DOHH2 (cell line): Measurements from ENCODE around the gene TIE1.

Experiments
- EZH2phosphoT487 ChIP-seq: fragments of 200-600 bp; sonication (generic); IDR thresholded peaks from 2 replicates; pipeline ENCODE4 v1.6.1; 2017; ENCODE audit warnings: borderline replicate concordance, mild to moderate bottlenecking, antibody characterized with exemption, low read length, moderate library complexity, mixed read lengths
- TF ChIP-seq, protein P1 (sequence below): fragments of 200-600 bp; sonication (generic); IDR thresholded peaks from one replicate; pipeline ENCODE4 v1.5.1; 2014; ENCODE audit warnings: antibody characterized with exemption, mild to moderate bottlenecking, low read depth, low read length; ENCODE audit not compliant: poor library complexity, severe bottlenecking

DNA sequence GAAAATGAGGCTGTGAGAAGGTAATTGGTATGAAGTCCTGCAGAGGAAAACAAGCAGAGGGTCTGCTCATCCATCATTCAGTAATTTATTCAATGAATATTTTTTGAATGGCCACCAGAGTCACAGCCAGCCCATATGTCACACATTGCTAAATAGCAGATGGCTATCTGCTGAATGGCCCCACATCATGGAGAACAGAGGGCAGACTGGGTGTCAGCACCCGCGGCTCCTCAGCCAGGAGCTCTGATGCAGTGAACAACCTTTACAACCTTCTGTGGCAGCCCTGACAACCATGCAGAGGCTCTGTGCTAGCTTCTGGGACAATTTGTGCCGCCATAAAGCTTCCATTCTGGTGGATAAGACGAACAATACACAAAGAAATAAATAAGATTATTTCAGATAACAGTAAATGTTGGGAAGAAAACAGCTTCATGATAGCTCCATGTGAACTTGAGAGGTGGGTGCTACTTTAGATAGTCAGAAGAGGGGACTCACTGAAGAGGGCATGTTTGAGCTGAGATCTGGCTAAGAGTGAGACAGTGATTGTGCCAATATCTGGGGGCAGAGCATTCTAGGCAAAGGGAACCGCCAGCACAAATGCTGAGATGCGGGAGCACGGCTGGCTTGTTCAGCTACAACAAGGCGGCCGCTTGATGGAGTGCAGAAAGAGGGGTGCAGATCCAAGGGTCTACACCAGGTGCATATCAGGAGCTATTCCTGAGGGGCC lies 12.6 kb upstream of the TIE1 start:
- TF ChIP-seq, protein P1, sequence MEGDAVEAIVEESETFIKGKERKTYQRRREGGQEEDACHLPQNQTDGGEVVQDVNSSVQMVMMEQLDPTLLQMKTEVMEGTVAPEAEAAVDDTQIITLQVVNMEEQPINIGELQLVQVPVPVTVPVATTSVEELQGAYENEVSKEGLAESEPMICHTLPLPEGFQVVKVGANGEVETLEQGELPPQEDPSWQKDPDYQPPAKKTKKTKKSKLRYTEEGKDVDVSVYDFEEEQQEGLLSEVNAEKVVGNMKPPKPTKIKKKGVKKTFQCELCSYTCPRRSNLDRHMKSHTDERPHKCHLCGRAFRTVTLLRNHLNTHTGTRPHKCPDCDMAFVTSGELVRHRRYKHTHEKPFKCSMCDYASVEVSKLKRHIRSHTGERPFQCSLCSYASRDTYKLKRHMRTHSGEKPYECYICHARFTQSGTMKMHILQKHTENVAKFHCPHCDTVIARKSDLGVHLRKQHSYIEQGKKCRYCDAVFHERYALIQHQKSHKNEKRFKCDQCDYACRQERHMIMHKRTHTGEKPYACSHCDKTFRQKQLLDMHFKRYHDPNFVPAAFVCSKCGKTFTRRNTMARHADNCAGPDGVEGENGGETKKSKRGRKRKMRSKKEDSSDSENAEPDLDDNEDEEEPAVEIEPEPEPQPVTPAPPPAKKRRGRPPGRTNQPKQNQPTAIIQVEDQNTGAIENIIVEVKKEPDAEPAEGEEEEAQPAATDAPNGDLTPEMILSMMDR: no peak
- no peak for TF ChIP-seq EZH2phosphoT487
